Lower leg skin (tissue), 4 donors: ENCODE data around the gene FAM98C. TPM values are rescaled to one million over a fixed set of nuclear protein-coding genes. Genes with fewer than 3 reads are reported as not detected.

Experiments
- DNase-seq, 2 donors: peaks; one replicate each; pipeline ENCODE4 v3.0.0-alpha.2; 2019; ENCODE audit warnings: low spot score in 2 of 2
- H3K4me3 ChIP-seq: fragments of 200-600 bp; sonication (generic); 2 replicates; pipeline ENCODE4 v1.5.1; 2017; ENCODE audit warnings: mild to moderate bottlenecking, low read depth; ENCODE audit not compliant: poor library complexity, severe bottlenecking
- CTCF ChIP-seq, 3 donors: fragments of 450-650 bp; IDR thresholded peaks; one replicate each; pipeline ENCODE4 v1.5.1; 2016; ENCODE audit warnings: antibody characterized with exemption in 3 of 3, mild to moderate bottlenecking in 3 of 3, moderate library complexity in 2 of 3
- POLR2A ChIP-seq, 2 donors: fragments of 450-650 bp; IDR thresholded peaks; one replicate each; pipeline ENCODE4 v1.6.1; 2016 to 2017; ENCODE audit warnings: antibody characterized with exemption in 2 of 2, mild to moderate bottlenecking in 1 of 2, moderate library complexity in 1 of 2
- WGBS, 2 donors: methylation state at CpG; one replicate each; pipeline ENCODE4 v1.1.5; 2018; 5-methylcytosine and 5-hydroxymethylcytosine counted together
- intact Hi-C: fragments of 100-400 bp; cut with DNase I; formaldehyde crosslinking; loops from one replicate; pipeline ENCODE4 v1.15.0; 2023; ENCODE audit warnings: low total_unique reads
- total RNA-seq, 4 donors: library from RNA; depleted of rRNA; stranded (reverse); fragments of >200 nt; gene quantifications; one replicate each; pipeline ENCODE4 v1.1.0, GENCODE V29; 2016

Gene FAM98C
- total RNA-seq, 4 donors from 2014 or later: 53.6 to 68.5 (median 60.7) TPM

- intact Hi-C loops: no loop called here
- H3K4me3 ChIP-seq: no peak overlapping the region
- no peak for DNase-seq
- WGBS, 2 donors: 87 to 89% methylated on average over 7 of the region's 7 CpGs
- TF ChIP-seq POLR2A (IDR thresholded peaks at IDR 0.05) (no peak), CTCF (IDR thresholded peaks at IDR 0.05) (no peak)
Observed at GRCh38 chr19:38444026-38444425, 41.1 kb downstream of the FAM98C start.

- TF ChIP-seq CTCF (IDR thresholded peaks at IDR 0.05) (no peak), POLR2A (IDR thresholded peaks at IDR 0.05) (no peak)
- H3K4me3 ChIP-seq: no peak overlapping the region
- 90 to 96% methylated on average over 7 of the region's 7 CpGs for WGBS, 2 donors
- DNase-seq: no peak
- intact Hi-C loops: no loop called here
Observed at GRCh38 chr19:38445362-38445761, 42.5 kb downstream of the FAM98C start.

- DNase-seq: no peak
- TF ChIP-seq POLR2A (IDR thresholded peaks at IDR 0.05): no peak
- TF ChIP-seq CTCF (IDR thresholded peaks at IDR 0.05): no peak
- 92 to 94% methylated on average over 5 to 9 of the region's 9 CpGs for WGBS, 2 donors
Observed at GRCh38 chr19:38448225-38448624, 45.3 kb downstream of the FAM98C start.

GRCh38 chr19:38449518-38449917, 46.6 kb downstream of the FAM98C start:
- no peak for DNase-seq
- no peak overlapping the region for H3K4me3 ChIP-seq
- 82 to 85% methylated on average over 5 of the region's 5 CpGs for WGBS, 2 donors
- TF ChIP-seq CTCF (IDR thresholded peaks at IDR 0.05): no peak
- TF ChIP-seq POLR2A (IDR thresholded peaks at IDR 0.05): no peak
- intact Hi-C loops: no loop called here

More at GRCh38 chr19:38448225-38448624, 45.3 kb downstream of the FAM98C start:
- intact Hi-C loops: no loop called here
- no peak overlapping the region for H3K4me3 ChIP-seq

GRCh38 chr19:38451036-38451435, 48.1 kb downstream of the FAM98C start:
- TF ChIP-seq POLR2A (IDR thresholded peaks at IDR 0.05): no peak
- no peak for TF ChIP-seq CTCF (IDR thresholded peaks at IDR 0.05)
- no peak for DNase-seq
- H3K4me3 ChIP-seq: no peak overlapping the region
- intact Hi-C loops: no loop called here
- 76 to 80% methylated on average over 8 of the region's 8 CpGs for WGBS, 2 donors

GRCh38 chr19:38451629-38452028, 48.7 kb downstream of the FAM98C start:
- 88 to 92% methylated on average over 9 of the region's 9 CpGs for WGBS, 2 donors
- H3K4me3 ChIP-seq: no peak overlapping the region
- intact Hi-C loops: no loop called here
- DNase-seq: no peak
- TF ChIP-seq CTCF (IDR thresholded peaks at IDR 0.05) (no peak), POLR2A (IDR thresholded peaks at IDR 0.05) (no peak)
